ENCODE results near the gene ARL15.

GRCh38 chr5:54226215-54226614, 84.2 kb downstream of the ARL15 start:
- no peak for TF ChIP-seq EZH2 (IDR thresholded peaks at IDR 0.05; ENCODE audit: borderline replicate concordance, insufficient read depth, low read depth, low read length, poor library complexity, severe bottlenecking)
- TF ChIP-seq CTCF (IDR thresholded peaks at IDR 0.05): no peak

Measured in B cell (primary cell).